Measurements from ENCODE around the gene RHBDL1.

DNA sequence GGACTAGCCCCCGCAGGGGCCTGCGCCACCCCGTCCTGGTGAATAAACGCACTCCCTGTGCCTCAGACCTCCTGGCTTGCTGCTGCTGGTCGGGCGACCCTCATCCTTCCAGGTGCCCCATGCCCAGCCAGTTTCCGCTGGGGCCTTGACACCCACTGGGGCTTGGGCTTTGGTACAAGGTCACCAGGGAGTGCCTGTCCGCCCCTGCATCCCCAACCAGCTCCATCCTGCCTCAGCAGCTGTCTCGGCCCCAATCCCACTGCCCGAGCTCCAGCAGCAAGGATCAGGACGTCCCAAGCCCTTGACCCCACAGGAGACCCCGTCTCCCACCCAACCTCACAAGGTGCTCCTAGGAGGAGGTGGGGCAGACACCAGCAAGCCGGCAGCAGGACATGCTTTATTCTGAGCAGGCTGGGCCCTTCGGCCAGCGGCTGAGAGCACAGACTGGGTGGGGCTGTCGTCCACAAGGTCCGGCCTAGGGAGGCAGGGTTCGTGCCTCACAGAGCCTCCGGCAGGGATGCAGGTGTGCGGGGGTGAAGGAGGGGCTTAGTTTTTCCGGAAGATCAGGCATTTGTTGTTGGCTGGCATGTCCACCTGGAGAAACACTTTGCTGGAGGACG, 41.3 kb upstream of the RHBDL1 start:
- TF ChIP-seq, protein P1, sequence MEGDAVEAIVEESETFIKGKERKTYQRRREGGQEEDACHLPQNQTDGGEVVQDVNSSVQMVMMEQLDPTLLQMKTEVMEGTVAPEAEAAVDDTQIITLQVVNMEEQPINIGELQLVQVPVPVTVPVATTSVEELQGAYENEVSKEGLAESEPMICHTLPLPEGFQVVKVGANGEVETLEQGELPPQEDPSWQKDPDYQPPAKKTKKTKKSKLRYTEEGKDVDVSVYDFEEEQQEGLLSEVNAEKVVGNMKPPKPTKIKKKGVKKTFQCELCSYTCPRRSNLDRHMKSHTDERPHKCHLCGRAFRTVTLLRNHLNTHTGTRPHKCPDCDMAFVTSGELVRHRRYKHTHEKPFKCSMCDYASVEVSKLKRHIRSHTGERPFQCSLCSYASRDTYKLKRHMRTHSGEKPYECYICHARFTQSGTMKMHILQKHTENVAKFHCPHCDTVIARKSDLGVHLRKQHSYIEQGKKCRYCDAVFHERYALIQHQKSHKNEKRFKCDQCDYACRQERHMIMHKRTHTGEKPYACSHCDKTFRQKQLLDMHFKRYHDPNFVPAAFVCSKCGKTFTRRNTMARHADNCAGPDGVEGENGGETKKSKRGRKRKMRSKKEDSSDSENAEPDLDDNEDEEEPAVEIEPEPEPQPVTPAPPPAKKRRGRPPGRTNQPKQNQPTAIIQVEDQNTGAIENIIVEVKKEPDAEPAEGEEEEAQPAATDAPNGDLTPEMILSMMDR (conservative IDR thresholded peaks at IDR 0.05 in 1 of 2, IDR thresholded peaks at IDR 0.05 in 1 of 2; ENCODE audit: low read depth in 1 of 2, low read length in 2 of 2): no peak
- TF ChIP-seq EZH2 (IDR thresholded peaks at IDR 0.05; ENCODE audit: low read length, missing control alignments): no peak

Measured in fibroblast of lung (primary cell).